ENCODE results near the gene ZBTB21.

Gene ZBTB21

DNA sequence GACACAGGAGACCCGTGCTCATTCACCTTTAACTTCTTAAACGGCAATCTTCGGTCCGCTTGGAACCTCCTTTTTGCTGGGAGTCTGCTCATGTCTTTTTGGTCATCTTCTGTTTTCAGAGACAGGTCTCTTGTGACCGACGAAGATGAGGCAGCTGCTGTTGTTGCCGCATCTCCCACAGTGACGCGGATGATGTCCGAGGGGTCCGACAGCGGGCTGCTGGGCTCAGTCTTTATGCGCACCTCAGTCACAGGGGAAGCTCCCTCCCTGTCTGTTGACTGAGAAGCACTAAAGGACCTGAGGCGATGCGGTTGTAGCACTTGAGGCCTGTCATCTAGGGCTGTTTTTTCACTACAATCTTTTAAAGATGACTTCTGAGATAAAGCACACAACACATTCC lies 17.6 kb downstream of the ZBTB21 start:
- DNase-seq (ENCODE audit: low read depth in 2 of 2): no peak

DNA sequence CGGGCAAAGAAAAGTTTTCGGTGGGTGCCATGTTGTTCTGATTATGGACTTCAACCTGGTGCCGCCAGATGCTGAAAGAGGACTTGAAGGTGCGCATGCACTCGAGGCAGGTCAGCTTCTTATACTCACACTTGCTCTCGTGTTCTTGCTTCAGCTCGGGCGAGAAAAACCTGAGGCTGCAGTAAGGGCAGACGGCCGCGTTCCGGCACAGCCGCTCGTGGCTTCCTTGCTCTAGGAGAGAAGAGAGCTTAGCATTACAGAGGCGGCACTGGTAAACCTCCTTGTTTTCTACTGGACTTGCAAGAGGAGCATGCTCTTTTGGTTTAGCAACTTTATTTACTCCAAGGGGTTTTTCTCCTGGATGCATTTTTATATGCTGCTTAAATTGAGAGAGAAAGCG lies 18.5 kb downstream of the ZBTB21 start:
- no peak for DNase-seq (ENCODE audit: low read depth in 2 of 2)

DNA sequence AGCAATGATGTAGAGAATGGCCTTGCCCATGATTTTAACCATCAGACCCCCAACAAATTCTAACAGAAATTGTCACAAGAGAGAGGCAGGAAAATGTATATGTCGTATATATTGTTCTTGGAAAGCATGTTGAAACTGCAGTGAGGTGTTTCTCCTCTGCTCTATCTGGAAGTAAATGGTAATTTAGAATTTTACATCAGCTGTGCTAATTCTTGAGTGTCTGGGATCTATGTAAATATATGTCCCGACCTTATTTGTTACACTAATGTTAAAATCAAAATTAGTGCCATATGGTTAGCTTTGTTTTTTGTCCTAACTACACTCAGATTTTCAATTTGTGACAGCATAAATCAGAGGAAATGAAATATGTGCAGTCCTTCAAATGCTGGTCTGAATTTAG lies 20.5 kb downstream of the ZBTB21 start:
- DNase-seq (ENCODE audit: low read depth in 2 of 2): no peak

DNA sequence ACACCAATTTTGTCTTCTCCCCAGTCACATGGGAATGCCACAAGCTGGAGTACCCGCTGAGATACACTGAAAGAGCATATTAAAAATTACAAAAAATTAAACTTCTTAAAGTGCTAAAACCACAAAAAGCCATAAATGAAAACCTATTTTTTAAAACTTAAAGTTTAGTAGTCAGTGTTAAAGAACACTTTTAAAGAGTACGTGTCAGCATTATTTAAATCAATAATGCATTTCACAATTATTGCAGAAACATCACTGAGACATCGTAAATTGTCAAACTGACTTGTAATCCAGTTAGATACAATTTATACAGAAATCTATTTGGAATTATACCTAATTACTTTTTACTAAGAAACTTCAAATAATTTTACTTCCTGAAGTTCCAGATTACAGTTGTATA lies 22.9 kb downstream of the ZBTB21 start:
- no peak for DNase-seq (ENCODE audit: low read depth in 2 of 2)

DNA sequence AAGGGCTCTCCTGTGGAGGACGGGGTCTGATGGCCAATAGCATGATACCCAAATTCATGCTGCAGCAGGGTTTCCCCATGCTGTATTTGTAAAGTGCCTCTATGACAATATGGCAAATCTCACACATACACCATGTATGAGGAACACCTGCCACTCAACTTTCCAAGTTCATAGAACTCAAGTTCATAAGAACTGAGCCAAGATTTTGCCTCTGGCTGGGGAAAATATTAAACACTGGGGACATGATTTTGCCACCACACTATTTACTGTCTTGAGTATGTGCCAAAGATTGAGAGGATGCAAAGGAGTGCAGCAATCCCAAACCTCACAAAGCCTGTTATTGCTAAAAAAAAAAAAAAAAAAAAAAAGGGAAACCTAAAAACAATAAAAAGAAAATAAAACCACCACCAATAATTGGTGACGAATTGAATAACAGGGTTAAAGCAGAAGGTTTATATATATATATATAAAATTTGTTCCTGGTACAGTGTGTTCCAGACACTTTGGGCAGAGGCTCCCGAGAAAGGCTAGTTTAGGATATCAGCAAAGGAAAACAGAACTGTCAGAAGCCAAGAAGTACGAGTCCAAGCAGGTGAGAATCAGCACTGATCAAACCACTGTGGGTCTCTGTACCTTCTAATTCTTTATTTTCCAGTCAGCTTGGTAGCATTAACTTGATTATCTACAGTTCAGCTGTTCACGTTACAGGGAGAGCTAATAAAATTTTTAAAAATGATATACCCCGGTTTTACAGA lies 24.3 kb downstream of the ZBTB21 start:
- DNase-seq (ENCODE audit: low read depth in 2 of 2): no peak

DNA sequence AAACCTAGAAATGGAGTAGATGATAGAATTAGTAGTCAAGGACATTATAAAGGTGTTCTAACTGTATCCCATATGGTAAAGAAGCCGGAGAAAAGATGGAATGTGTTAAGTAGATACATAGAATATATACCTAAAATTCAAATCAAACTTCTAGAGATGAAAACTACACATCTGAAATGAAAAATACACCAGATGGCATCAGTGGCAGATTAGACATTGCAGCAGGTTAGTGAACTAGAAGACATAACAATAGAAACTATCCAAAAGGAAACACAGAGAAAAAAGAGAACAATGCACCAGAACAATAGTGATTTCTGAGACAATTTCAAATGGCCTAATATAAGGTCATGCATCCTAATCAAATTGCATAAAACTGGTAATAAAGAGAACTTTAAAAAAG lies 26.9 kb downstream of the ZBTB21 start:
- DNase-seq (ENCODE audit: low read depth in 2 of 2): no peak

DNA sequence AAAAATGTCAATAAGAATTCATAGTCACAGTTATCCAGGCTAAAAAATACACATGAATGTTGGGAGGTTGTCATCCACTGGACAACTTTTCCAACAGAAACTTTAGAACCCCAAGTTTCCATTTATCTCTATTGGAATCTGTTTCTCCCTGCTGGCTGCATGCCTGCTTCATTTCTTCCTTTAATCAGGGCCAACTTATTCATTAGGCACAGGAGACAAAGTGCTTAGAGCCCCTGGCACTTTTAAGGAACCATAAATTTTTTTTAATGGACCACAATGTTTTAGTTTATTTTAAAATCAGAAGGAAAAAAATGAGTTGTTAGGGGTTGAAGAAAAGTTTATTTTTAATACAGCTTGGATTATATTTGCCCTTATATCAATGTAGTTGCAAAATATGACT lies 29.6 kb downstream of the ZBTB21 start:
- no peak for DNase-seq (ENCODE audit: low read depth in 2 of 2)

DNA sequence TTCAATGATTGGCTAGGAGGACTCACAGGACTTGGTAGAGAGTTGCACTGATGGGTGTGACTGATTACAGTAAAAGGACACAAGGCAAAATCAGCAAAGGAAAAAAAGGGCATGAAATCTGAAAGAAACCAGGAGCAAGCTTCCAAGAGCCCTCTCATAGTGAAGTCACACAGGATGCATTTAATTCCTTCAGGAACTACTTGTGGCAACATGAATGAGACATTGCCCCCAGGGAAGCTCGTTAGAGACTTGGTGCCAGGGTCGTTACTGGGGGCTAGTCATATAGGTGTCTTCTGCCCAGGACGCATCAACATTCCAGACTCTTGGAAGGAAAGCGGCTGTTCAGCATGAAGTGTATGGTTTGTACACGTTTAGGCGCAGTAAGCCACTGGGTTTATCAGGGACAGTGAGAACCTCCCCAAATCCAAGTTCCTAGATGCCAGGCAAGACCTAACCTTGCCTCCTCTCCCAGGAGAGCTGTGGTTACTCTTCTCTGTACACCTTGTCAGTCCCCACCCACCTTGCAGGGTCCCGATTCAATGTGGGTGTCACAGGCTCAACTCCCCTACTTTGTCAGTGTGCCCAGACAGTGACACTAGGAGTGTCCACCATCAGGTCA lies 30.3 kb downstream of the ZBTB21 start:
- DNase-seq (ENCODE audit: low read depth in 2 of 2): no peak

DNA sequence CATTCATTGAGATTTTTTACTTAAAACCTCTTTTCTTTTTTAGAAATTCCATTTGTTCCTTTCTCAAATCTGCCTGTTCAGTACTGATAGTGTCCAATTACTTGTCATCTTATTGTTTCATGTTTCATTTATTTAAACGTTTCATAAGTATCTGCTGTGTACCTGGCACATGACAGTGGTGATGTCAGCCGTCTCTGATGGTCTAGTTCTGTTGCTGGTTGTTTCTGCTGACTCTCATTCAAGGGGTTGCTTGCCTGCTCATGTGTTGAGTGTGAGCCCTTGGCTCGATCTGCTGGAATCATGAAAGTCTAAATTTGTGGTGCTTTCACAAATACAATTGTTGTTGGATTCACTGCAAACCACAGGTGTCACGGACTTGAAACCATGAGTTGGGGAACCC lies 30.8 kb downstream of the ZBTB21 start:
- DNase-seq (ENCODE audit: low read depth in 2 of 2): no peak

DNA sequence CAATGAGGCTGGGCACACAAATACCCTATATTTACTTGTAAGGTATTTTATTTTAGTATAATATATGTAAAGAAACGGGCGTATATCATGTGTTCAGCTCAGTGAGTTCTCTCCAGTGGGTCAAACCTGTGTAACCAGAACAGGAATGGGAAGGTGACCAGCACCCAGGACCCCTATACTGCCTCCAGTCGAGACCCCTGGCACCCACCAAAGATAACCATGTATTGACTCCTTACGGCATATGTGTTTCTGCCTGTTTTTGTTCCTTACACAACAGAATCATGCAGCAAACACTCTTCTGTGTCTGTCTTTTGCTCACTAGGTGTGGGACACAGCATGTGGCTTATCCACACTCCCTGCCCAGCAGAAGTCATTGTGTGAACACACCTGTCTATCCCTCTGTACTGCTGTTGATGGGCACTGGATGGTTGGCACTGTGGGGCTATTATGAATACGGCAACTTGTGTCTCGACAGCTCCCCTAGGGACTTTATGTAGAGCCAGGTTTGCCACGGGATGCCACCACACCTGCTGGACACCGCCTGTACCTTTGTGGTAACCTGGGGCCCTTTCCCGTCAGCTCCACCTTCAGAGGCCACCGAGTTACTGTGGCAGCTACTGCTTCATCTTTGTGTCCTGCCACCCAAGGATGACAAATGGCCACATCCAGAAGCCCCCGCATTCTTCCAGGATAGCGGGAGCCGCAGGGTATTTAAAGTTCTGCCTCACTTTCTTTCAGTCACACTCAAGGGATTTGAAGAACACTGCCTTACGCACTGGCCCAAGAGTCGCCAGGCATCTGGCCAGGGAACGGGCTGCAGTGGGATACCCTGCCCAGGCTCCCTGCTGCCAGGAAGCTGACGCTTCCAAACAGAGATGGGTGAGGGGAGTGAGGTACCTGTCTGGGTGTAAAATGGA lies 32.9 kb downstream of the ZBTB21 start:
- no peak for DNase-seq (ENCODE audit: low read depth in 2 of 2)

DNA sequence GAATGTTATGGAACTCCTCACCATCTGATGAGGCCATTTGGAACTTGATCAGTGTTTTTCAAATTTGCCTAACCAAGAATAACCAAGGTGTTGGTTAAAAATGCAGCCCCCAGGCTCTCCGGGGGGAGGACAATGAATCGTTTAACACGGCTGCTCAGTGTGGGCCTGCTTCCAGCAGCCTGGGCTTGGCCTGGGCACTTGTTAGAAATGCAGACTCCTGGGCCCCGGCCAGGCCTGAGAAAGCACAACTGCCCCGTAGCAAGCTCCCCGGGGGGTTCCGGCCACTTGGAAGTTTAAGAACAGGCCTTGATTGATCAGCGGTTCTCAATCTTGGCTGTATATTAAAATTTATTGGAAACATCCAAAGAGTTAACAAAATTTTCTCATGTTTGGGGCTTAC lies 33.5 kb downstream of the ZBTB21 start:
- no peak for DNase-seq (ENCODE audit: low read depth in 2 of 2)

DNA sequence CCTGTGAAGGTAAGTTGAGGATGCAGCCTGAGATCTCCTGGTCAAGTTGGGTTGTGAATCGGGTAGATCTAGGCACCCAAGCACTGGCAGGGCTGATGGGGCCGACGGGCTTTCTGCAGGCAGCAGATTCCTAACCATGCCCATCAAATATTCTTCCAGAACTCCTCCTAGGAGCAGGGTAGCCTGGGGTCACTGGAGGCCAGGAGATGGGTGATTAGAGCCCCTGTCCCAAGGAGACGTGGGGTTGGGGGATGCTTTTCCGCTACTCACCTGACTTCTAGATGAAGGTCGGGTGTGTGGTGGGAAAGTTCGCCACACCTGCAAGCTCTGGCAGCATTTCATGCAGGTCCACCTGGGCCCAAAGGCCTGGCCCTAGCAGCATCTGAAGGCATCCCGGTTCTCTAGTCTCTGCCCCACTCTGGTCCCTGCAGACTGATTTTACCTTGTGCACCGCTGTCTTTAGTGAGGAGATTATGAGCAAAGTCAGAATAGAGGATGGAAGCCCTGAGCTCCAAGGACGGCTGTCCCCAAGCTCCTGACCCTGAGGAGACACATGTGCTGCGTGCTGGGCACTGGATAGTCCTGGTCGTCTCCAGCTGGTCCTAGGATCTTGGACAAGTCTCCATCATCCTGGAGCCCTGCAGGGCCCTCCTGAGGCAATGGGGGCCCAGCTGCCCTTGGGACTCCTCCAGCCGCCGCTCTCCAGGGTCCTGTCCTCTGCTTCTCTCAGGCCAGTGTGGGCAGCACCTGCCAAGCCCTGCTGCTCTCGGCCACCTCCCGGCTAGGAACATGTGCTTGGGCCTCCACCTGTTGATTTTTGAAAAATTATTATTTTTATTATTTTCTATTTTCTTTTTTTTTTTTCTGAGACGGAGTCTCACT lies 34.5 kb downstream of the ZBTB21 start:
- DNase-seq (ENCODE audit: low read depth in 2 of 2): no peak

DNA sequence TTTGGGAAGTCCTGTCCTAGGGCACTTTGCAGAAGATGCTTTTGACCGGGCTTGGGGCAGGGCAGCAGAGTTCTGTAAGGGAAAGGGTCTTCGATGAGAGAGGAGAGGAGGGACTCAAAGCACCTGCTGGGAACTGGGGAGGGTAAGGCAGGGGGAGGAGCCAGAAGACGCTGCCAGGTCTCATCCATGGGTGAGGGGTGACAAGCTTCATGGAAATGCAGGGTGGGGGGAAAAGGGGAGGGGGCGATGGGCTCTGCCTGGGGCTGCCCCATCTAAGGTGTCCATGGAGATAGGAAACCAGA lies 35.5 kb downstream of the ZBTB21 start:
- no peak for DNase-seq (ENCODE audit: low read depth in 2 of 2)

DNA sequence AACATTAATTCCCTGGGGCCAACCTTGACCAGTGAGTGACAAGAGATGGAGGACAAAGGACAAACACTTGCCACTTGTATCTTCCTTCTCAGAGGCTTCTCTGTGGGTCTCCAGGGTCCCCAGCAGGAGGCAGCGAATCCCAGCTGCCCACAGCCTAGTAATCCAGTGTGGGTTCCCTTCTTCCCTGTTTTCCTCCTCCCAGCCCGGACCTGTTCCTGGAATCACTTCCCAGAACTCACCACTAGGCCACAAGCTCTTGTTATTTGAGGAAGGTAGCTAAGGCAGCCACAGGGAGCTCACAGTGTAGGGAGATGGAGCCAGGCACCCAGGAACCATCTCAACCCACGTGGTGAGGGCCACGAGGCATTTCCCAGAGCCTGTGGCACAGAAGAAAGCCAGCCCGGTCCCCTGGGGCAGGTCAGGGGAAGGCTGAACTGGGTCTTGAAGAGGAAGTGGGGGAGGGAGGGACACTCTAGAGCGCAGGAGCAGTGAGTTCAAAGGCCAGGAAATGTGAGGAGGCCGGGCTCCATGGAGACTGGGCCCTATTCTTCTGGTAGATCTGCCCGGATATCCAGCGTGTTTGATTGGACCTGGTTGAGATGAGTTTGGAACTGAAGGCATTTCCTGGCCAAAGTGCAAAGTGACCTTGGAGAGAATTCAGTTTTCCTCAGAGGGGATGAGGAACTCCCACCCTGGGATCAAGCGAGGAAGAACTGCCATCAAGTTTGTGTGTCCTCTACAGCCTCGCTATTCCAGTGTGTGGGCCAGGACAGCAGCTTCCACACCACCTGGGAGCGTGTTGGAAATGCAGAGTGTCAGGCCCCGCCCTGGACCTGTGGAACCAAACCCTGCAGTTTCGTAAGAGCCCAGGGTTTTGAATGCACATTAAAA lies 36.1 kb downstream of the ZBTB21 start:
- no peak for DNase-seq (ENCODE audit: low read depth in 2 of 2)

DNA sequence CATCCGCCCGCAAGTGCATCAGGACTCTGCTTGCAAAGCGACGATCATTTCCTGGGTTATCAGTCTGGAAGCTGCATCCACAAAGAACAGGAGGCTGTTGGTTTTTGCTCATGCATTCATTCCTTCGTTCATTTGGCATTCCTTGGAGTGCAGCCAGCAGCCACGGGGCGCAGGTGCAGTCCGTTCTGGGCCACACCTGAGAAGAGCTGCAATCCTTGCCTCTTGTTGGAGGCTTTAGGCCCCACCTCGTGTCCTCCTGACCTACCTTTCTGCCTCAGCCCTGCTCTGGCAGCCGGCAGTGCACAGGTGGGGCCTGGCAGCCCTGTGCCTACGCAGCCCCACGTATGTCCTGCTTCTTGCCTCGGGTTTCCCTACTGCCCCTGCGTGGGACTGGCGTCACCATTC lies 36.7 kb downstream of the ZBTB21 start:
- DNase-seq (ENCODE audit: low read depth in 2 of 2): no peak

DNA sequence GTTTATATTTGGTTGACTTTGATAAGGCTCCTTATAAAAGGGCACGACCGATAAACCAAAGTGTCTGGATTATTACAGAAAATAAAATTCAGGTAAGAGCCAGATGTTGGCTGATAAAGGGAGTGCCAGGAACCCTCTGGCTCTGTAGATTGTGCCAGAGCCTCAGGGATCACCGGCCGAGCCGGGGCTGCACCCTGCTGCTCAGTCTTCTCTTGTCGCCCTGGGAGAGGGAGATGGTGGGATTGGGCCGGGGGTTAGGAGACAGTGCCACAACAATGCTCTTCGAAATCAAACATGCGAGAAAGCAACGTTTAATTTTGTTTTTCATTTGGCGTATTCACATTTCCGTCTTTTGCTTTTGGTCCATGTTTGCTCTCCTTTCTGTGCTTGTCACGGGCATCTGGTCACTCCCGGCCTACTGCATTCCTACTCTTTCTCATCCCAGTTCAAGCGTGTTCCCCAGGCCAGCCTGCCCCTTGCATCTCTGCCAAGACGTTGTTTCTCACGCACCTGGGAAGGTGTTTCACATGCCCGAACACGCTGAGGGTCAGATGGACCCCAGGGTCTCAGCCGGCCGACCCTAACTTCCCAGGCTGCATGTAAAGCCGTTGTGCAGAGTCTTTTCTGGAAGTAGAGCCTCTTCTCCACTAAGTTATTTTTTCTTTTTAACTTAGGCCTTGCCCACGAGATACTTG lies 37.5 kb downstream of the ZBTB21 start:
- no peak for DNase-seq (ENCODE audit: low read depth in 2 of 2)

DNA sequence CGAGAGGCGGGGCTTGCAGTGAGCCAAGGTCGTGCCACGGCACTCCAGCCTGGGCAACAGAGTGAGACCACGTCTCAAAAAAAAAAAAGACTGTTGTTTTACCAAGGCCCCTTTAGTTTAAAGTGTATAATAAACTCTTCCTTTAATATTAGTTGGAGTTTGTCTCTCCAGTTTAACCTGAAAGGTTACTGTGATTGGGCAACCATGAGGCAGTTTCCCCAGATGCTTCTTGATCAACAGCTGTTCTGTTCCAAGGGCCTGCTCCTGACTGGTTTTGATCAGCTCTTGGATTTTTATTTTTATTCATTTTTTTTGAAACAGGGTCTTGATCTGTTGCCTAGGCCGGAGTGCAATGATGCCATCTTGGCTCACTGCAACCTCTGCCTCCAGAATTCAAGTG lies 38.3 kb downstream of the ZBTB21 start:
- DNase-seq (ENCODE audit: low read depth in 2 of 2): no peak

DNA sequence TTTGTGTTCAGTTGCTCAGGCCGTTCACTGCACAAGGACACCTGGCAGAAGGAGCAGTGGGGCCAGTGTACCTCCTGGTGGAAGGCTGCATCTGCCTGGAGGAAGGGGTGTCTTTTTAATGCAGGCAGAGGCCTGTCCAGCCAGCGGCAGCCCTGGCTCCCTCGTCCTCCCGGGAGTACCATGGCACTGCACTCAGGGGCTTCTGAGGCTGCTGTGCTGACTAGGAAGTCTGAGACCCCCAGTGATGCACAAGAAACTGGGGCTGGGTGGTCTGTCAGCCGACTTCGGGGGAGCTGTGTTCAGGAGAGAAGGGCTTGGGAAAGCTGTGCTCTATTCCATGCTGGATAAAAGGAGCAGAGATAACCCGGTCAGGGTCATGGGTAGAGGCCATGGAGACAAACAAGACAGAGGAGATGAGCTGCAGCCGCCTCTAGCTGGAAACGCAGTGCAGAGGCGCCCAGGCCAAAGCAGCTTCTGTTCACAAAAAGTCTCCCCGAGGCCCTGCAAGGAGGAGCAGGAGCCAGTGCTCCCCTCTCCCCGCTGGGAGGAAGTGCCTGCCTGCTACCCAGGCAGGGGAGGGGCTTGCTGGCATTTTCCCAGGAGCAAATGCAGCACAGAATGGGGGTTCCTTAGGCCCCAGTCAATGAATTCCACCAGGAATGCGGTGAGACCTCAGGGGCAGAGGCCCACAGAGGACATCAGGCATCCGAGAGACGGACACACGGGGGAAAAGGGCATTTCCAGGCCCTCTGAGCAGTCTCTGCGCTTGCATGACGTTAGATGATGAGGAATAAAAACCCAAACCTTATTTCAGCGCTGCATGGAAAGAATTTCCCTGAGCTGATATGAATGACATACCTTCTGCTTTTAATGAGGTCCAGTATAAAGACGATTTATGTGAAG lies 39.2 kb downstream of the ZBTB21 start:
- no peak for DNase-seq (ENCODE audit: low read depth in 2 of 2)

DNA sequence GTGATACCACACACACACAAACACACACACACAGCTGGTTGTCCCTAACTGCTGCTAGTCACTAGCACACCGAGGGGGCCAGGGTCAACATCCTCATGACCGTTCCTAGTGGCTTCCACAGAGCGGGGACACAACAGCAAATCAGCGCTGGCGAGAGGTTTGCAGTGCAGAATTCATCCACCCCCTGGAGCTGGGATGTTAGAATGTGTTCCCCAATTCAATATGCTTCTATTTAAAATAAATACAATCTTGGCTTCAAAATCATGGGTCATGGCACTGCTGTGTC lies 40.1 kb downstream of the ZBTB21 start:
- no peak for DNase-seq (ENCODE audit: low read depth in 2 of 2)

DNA sequence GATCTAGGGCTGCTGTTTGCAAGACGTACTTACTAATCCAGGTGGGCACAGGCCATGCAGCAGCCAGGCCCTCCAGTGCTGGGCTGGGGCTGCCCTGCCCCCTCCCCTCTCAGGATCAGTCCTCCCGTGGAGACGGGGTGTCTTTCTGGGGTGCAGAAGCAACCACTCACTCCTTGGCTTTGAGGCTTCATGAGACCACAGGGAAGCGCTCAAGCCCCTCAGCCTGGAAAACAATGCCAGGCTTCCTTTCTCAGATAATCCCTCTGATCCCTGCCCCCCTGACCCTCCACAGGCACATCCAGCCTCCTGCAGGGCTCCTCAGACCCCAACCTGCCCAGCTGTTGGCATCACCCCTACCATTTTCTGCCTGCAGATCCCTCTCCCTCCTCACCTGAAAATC lies 42.5 kb downstream of the ZBTB21 start:
- no peak for DNase-seq (ENCODE audit: low read depth in 2 of 2)
